ENCODE data around the gene SSMEM1.

DNA sequence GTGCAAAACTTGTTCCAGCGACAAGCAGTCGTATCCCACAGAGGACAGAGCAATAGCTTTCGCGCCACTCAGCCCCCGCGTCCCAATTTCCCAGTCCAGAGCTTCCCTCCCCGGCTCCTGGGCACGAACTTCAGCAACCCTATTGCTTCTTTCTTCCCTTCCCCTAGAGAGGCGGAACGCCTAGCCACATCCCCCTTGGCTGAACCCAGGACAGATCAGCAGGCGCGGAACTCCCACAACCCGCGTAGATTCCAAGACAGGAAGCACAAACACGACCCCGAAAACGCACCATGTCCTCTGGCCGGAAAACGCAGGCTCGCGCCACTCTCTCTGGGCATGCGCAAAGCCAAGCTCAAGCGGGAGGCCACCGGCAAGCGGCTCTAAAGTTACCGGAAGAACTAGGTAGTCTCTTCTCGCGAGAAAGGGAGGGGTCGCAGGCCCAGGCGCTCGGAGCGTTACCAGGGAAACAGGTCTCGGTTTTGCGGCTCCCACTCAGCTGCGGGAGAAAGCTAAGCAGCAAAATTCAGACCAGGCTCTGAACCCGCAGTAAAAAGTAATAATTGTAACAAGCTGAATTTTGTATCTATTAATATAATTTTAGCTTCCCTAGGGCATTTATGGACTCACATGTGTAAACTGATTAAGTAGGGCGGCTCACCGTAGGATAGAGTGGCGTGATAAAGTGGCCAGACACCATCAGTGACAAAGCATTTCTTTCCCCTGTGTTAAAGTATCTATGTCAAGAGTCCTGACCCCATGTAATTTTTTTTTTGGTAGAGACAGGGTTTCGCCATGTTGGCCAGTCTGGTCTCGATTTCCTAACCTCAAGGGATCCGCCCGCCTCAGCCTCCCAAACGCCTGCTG is 2.3 kb upstream of the SSMEM1 start, which contains the start of gene TMEM209:
- TF ChIP-seq, protein P1, sequence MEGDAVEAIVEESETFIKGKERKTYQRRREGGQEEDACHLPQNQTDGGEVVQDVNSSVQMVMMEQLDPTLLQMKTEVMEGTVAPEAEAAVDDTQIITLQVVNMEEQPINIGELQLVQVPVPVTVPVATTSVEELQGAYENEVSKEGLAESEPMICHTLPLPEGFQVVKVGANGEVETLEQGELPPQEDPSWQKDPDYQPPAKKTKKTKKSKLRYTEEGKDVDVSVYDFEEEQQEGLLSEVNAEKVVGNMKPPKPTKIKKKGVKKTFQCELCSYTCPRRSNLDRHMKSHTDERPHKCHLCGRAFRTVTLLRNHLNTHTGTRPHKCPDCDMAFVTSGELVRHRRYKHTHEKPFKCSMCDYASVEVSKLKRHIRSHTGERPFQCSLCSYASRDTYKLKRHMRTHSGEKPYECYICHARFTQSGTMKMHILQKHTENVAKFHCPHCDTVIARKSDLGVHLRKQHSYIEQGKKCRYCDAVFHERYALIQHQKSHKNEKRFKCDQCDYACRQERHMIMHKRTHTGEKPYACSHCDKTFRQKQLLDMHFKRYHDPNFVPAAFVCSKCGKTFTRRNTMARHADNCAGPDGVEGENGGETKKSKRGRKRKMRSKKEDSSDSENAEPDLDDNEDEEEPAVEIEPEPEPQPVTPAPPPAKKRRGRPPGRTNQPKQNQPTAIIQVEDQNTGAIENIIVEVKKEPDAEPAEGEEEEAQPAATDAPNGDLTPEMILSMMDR (IDR thresholded peaks at IDR 0.05; ENCODE audit: poor library complexity): no peak
- TF ChIP-seq EZH2 (IDR thresholded peaks at IDR 0.05; ENCODE audit: borderline replicate concordance): no peak
